IMR-90 (cell line): ENCODE measurements around the gene GPR137. TPM values are rescaled to one million over a fixed set of nuclear protein-coding genes. Genes with fewer than 3 reads are reported as not detected.
A peak's percentile ranks its signal among the peaks of the same experiment; 100 is the strongest.

Experiments used
- ATAC-seq: fragments of 200-7000 bp; cut with Tn5 transposase; 2 replicates; pipeline ENCODE4 v1.9.1; 2020; ENCODE audit warnings: low read depth, mild to moderate bottlenecking, moderate library complexity
- BruUV-seq: library from RNA; stranded (reverse); fragments of 400-500 nt; replicated peaks from 2 replicates; lab custom pipeline; 2021; lab: Mats Ljungman, UMichigan
- CTCF ChIA-PET: fragments of 300-600 bp; formaldehyde crosslinking; extraction: SDS; loops from one replicate; lab custom pipeline; 2021; ENCODE audit warnings: antibody characterized with exemption; lab: Yijun Ruan, JAX
- POLR2A ChIA-PET: fragments of 300-600 bp; sonication (Branson Sonifier 250); formaldehyde crosslinking; loops from one replicate; lab custom pipeline; 2022; ENCODE audit warnings: antibody characterized with exemption; ENCODE audit not compliant: unreplicated experiment; lab: Charles Lee
- DNase-seq: peaks from one replicate; pipeline ENCODE4 v3.0.0; 2013
- H2AFZ ChIP-seq: replicated peaks from 2 replicates; pipeline ENCODE3; 2013; ENCODE audit warnings: low read length, mild to moderate bottlenecking; ENCODE audit not compliant: poor library complexity
- H2AK5ac ChIP-seq: 2 replicates; pipeline ENCODE4 v1.6.1; 2013; ENCODE audit warnings: low read depth, low read length, inconsistent platforms
- H2AK9ac ChIP-seq: replicated peaks from 2 replicates; pipeline ENCODE3; 2013; ENCODE audit warnings: mild to moderate bottlenecking, low read depth, low read length, moderate library complexity; ENCODE audit not compliant: poor library complexity
- H2BK120ac ChIP-seq: 2 replicates; pipeline ENCODE4 v1.6.1; 2013; ENCODE audit warnings: low read depth, low read length, inconsistent platforms
- H2BK15ac ChIP-seq: 3 replicates; pipeline ENCODE4 v1.6.1; 2013; ENCODE audit warnings: low read depth, low read length, inconsistent platforms
- H2BK20ac ChIP-seq: 2 replicates; pipeline ENCODE4 v1.6.1; 2013; ENCODE audit warnings: low read depth, mild to moderate bottlenecking, inconsistent platforms, low read length, moderate library complexity
- H2BK5ac ChIP-seq: 2 replicates; pipeline ENCODE4 v1.6.1; 2013; ENCODE audit warnings: mild to moderate bottlenecking, low read depth, low read length, inconsistent platforms; ENCODE audit not compliant: poor library complexity, severe bottlenecking
- H3K14ac ChIP-seq: replicated peaks from 2 replicates; pipeline ENCODE4 v1.6.1; 2013; ENCODE audit warnings: low read depth, low read length, inconsistent platforms
- H3K18ac ChIP-seq: 2 replicates; pipeline ENCODE4 v1.6.1; 2013; ENCODE audit warnings: low read depth, low read length, control low read depth
- H3K23ac ChIP-seq: 2 replicates; pipeline ENCODE4 v1.6.1; 2013; ENCODE audit warnings: low read depth, low read length, inconsistent platforms
- H3K27ac ChIP-seq: 2 replicates; pipeline ENCODE4 v1.5.1; 2013; ENCODE audit warnings: mild to moderate bottlenecking, control low read depth, low read length; ENCODE audit not compliant: insufficient read depth
- H3K27me3 ChIP-seq: 2 replicates; pipeline ENCODE4 v1.6.1; 2013; ENCODE audit warnings: low read length; ENCODE audit not compliant: control insufficient read depth, insufficient read depth
- H3K36me3 ChIP-seq: 2 replicates; pipeline ENCODE4 v1.6.1; 2013; ENCODE audit warnings: low read length, mixed read lengths; ENCODE audit not compliant: control insufficient read depth, insufficient read depth
- H3K4ac ChIP-seq: 2 replicates; pipeline ENCODE4 v1.6.1; 2013; ENCODE audit warnings: low read depth, low read length, inconsistent platforms
- H3K4me1 ChIP-seq: 2 replicates; pipeline ENCODE4 v1.6.1; 2013; ENCODE audit warnings: low read length, mixed read lengths; ENCODE audit not compliant: control insufficient read depth, insufficient read depth
- H3K4me2 ChIP-seq: 2 replicates; pipeline ENCODE4 v1.6.1; 2013; ENCODE audit warnings: low read depth, mild to moderate bottlenecking, control low read depth, low read length, moderate library complexity
- H3K4me3 ChIP-seq: 2 replicates; pipeline ENCODE4 v1.5.1; 2013; ENCODE audit warnings: low read depth, mild to moderate bottlenecking, control low read depth, low read length, moderate library complexity; ENCODE audit not compliant: insufficient read depth
- H3K56ac ChIP-seq: 2 replicates; pipeline ENCODE4 v1.6.1; 2013; ENCODE audit warnings: low read length, inconsistent platforms; ENCODE audit not compliant: insufficient read depth; ENCODE audit errors: extremely low read depth
- H3K79me1 ChIP-seq, 2 experiments: 2 replicates each; pipeline ENCODE4 v1.6.1; 2013; ENCODE audit warnings: low read length in 2 of 2, inconsistent platforms in 1 of 2, low read depth in 1 of 2
- H3K9ac ChIP-seq: 2 replicates; pipeline ENCODE4 v1.6.1; 2013; ENCODE audit warnings: low read depth, low read length, control low read depth
- H3K9me1 ChIP-seq: 2 replicates; pipeline ENCODE4 v1.6.1; 2013; ENCODE audit warnings: low read length, inconsistent platforms; ENCODE audit not compliant: insufficient read depth
- H3K9me3 ChIP-seq: 2 replicates; pipeline ENCODE4 v1.6.1; 2013; ENCODE audit warnings: low read length; ENCODE audit not compliant: control insufficient read depth, insufficient read depth
- H4K20me1 ChIP-seq: 2 replicates; pipeline ENCODE4 v1.6.1; 2013; ENCODE audit warnings: low read length, inconsistent platforms; ENCODE audit not compliant: insufficient read depth
- H4K5ac ChIP-seq: 2 replicates; pipeline ENCODE4 v1.6.1; 2013; ENCODE audit warnings: mild to moderate bottlenecking, low read depth, low read length, control low read depth
- H4K8ac ChIP-seq, 2 experiments: 2 replicates each; pipeline ENCODE4 v1.6.1; 2013; ENCODE audit warnings: low read depth in 2 of 2, low read length in 2 of 2, control low read depth in 1 of 2, inconsistent platforms in 1 of 2
- H4K91ac ChIP-seq: 2 replicates; pipeline ENCODE4 v1.6.1; 2013; ENCODE audit warnings: low read depth, low read length, inconsistent platforms; ENCODE audit not compliant: insufficient read depth
- CHD1 ChIP-seq: IDR thresholded peaks from 2 replicates; pipeline ENCODE4 v1.6.1; 2012; ENCODE audit warnings: low read depth, low read length, improper control_type of control experiment
- NFE2L2 ChIP-seq: fragments of 150-350 bp; IDR thresholded peaks from 2 replicates; pipeline ENCODE4 v1.6.1; 2016; ENCODE audit warnings: low read depth, mild to moderate bottlenecking, low read length
- RCOR1 ChIP-seq: IDR thresholded peaks from 2 replicates; pipeline ENCODE4 v1.6.1; 2012; ENCODE audit warnings: mild to moderate bottlenecking, low read length, improper control_type of control experiment; ENCODE audit not compliant: insufficient replicate concordance
- WGBS, 2 experiments: methylation state at CpG; one replicate each; pipeline versions ENCODE4 v1.1.5 to v1.1.7; 2013; ENCODE audit warnings: missing lambda C conversion rate in 2 of 2; ENCODE audit not compliant: insufficient read length in 1 of 2; ENCODE audit errors: extremely low coverage in 2 of 2; 5-methylcytosine and 5-hydroxymethylcytosine counted together
- dilution Hi-C: fragments of 300-500 bp; cut with HindIII; formaldehyde crosslinking; loops from one replicate; pipeline ENCODE4 v1.14.3; 2018; ENCODE audit warnings: low sequenced_read_pairs; ENCODE audit not compliant: unreplicated experiment
- in situ Hi-C: fragments of 300-500 bp; cut with MboI; formaldehyde crosslinking; loops from 3 replicates; pipeline ENCODE4 v1.14.3; 2019; ENCODE audit warnings: low sequenced_read_pairs, inconsistent platforms, mixed read lengths
- intact Hi-C: fragments of 100-400 bp; cut with micrococcal nuclease; formaldehyde crosslinking; loops from 2 replicates; pipeline ENCODE4 v1.10.0; 2022
- polyA plus RNA-seq, 3 experiments: library from polyadenylated mRNA; depleted of rRNA; stranded (reverse); fragments of >200 nt; gene quantifications; 2 replicates each; pipeline ENCODE4 v1.2.3, GENCODE V29; 2012; ENCODE audit warnings: low replicate concordance in 1 of 3
- total RNA-seq: library from RNA; depleted of rRNA; stranded (reverse); fragments of >200 nt; gene quantifications from 2 replicates; pipeline ENCODE4 v1.2.3, GENCODE V29; 2012
- TF ChIP-seq, protein P1 (sequence below): conservative IDR thresholded peaks from 2 replicates; pipeline ENCODE4 v1.5.1; 2012; ENCODE audit warnings: mild to moderate bottlenecking, low read depth, low read length, improper control_type of control experiment
- TF ChIP-seq, protein P2 (sequence below): fragments of 150-350 bp; IDR thresholded peaks from 2 replicates; pipeline ENCODE4 v1.6.1; 2016; ENCODE audit warnings: low read depth, mild to moderate bottlenecking, low read length, moderate library complexity, borderline replicate concordance

Gene GPR137
- total and polyA plus RNA-seq, 2 of the 4 experiments (the other 2 are of a cell fraction), result 3.6 to 26.0 TPM

DNA sequence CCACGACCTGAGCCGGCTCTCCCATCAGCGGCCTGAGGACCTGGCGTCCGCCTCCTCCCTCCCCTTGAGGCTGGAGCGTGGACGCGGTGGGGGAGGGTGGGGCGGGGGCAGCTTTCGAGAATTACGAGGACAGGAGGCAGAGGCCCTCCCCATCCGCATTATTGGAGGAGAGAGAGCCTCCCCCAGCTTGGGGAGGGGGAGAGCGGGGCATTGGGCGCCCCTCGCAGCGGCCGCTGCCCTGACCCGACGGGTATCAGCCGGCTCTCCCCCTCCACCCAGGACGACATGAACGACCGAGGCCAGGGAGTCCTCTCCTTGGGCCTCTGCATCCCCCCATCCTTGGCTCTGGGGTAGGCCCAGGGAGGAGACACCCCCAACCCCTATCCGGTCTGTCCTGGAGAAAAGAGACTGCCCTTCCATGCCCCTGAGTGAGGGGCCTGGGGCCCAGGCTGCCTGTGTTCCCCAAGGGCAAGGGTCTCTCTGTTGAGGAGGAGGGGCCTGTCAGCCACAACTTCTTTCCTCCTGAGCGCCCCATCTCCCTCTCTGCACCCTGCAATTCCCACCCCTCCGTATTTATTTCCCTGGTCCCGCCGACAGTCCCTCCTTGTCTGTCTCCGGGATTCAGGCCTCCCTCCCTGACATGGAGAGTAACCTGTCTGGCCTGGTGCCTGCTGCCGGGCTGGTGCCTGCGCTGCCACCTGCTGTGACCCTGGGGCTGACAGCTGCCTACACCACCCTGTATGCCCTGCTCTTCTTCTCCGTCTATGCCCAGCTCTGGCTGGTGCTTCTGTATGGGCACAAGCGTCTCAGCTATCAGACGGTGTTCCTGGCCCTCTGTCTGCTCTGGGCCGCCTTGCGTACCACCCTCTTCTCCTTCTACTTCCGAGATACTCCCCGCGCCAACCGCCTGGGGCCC is 495 bp downstream of the GPR137 start:
- Histone ChIP-seq H2AFZ (peak overlapping the region; percentile 93), H3K4me3 (peak overlapping the region; percentile 71), H3K18ac (no peak overlapping the region), H2BK15ac (no peak overlapping the region), H3K9ac (peak overlapping the region; percentile 75), H2BK120ac (no peak overlapping the region), H3K36me3 (peaks cover 6% of the 10 kb centered on the region; the same call in 1 of the 2 replicates), H3K79me1 (peaks cover 15 to 39% of the 10 kb centered on the region in 2 experiments), H2AK5ac (peak overlapping the region; percentile 95), H3K23ac (peak overlapping the region; percentile 87; the same call in 1 of the 2 replicates), H4K5ac (peak overlapping the region; percentile 37), H3K4me1 (peaks cover 8% of the 10 kb centered on the region), H3K14ac (peak overlapping the region; percentile 86), H3K27ac (peak overlapping the region; percentile 47), H2BK5ac (peak overlapping the region; percentile 11), H2BK20ac (no peak overlapping the region), H4K91ac (peak overlapping the region; percentile 32; the same call in 1 of the 2 replicates), H2AK9ac (peak overlapping the region; percentile 99), H3K27me3 (peaks cover 11% of the 10 kb centered on the region), H4K8ac (peak overlapping the region; percentile 91 to 92; a peak in 3 of 4 replicates), H3K9me3 (no peaks in the 10 kb centered on the region), H3K4me2 (peak overlapping the region; percentile 82), H3K4ac (peak overlapping the region; percentile 81), H4K20me1 (peaks cover 5% of the 10 kb centered on the region; the same call in 1 of the 2 replicates), H3K9me1 (peaks cover 5% of the 10 kb centered on the region; the same call in 1 of the 2 replicates), H3K56ac (no peak overlapping the region; the same call in 1 of the 2 replicates)
- no peak for TF ChIP-seq CHD1
- TF ChIP-seq, protein P1, sequence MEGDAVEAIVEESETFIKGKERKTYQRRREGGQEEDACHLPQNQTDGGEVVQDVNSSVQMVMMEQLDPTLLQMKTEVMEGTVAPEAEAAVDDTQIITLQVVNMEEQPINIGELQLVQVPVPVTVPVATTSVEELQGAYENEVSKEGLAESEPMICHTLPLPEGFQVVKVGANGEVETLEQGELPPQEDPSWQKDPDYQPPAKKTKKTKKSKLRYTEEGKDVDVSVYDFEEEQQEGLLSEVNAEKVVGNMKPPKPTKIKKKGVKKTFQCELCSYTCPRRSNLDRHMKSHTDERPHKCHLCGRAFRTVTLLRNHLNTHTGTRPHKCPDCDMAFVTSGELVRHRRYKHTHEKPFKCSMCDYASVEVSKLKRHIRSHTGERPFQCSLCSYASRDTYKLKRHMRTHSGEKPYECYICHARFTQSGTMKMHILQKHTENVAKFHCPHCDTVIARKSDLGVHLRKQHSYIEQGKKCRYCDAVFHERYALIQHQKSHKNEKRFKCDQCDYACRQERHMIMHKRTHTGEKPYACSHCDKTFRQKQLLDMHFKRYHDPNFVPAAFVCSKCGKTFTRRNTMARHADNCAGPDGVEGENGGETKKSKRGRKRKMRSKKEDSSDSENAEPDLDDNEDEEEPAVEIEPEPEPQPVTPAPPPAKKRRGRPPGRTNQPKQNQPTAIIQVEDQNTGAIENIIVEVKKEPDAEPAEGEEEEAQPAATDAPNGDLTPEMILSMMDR, result no peak; the same call in 1 of the 2 replicates
- TF ChIP-seq, protein P2, sequence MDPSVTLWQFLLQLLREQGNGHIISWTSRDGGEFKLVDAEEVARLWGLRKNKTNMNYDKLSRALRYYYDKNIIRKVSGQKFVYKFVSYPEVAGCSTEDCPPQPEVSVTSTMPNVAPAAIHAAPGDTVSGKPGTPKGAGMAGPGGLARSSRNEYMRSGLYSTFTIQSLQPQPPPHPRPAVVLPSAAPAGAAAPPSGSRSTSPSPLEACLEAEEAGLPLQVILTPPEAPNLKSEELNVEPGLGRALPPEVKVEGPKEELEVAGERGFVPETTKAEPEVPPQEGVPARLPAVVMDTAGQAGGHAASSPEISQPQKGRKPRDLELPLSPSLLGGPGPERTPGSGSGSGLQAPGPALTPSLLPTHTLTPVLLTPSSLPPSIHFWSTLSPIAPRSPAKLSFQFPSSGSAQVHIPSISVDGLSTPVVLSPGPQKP, result no peak
- no peak for TF ChIP-seq RCOR1
- no peak for TF ChIP-seq NFE2L2
- dilution Hi-C loops (no loop called here), in situ Hi-C loops (no loop called here), intact Hi-C loops (loop anchor here (1.0 kb wide), 1 partner anchor 34 kb away; no protein-coding TSS in a partner anchor)
- ChIA-PET POLR2A (no interaction called here), CTCF (interaction anchor here (0.6 kb wide), 1 partner anchor 15 kb away, joined by 3 read pairs; no protein-coding TSS in a partner anchor)
- WGBS, 2 experiments, result 60% methylated on average over 15 of the region's 40 CpGs; no CpG with 5 or more reads in 1 of the 2 experiments
- DNase-seq, result no peak
- peak; percentile 0 for ATAC-seq
- no TSS peak for BruUV-seq
